Heart right ventricle (tissue), 16 donors: ENCODE data around the gene CCDC197. TPM values are rescaled to one million over a fixed set of nuclear protein-coding genes. Genes with fewer than 3 reads are reported as not detected.

Source experiments
- ATAC-seq, 8 donors: fragments of 200-7000 bp; cut with Tn5 transposase; one replicate each; pipeline ENCODE4 v1.9.1; 2020; ENCODE audit warnings: mild to moderate bottlenecking in 8 of 8, moderate library complexity in 8 of 8, moderate number of reproducible peaks in 1 of 8
- DNase-seq, 2 donors: peaks; one replicate each; pipeline ENCODE4 v3.0.0-alpha.2; 2020
- H3K27ac ChIP-seq, 10 donors: fragments of 200-600 bp; sonication (generic) in 2 of 10; one replicate each; pipeline versions ENCODE4 v1.5.0 to v1.8.0; 2020 to 2022; ENCODE audit warnings: mild to moderate bottlenecking in 3 of 10
- H3K27me3 ChIP-seq, 7 donors: fragments of 200-600 bp; one replicate each; pipeline ENCODE4 v1.8.0; 2021 to 2022; ENCODE audit warnings: mild to moderate bottlenecking in 2 of 7
- H3K36me3 ChIP-seq, 9 donors: fragments of 200-600 bp; sonication (generic) in 1 of 9; one replicate each; pipeline versions ENCODE4 v1.5.0 to v1.8.0; 2020 to 2022; ENCODE audit warnings: mild to moderate bottlenecking in 2 of 9
- H3K4me1 ChIP-seq, 9 donors: fragments of 200-600 bp; sonication (generic) in 1 of 9; one replicate each; pipeline versions ENCODE4 v1.5.0 to v1.8.0; 2020 to 2022; ENCODE audit warnings: mild to moderate bottlenecking in 4 of 9
- H3K4me3 ChIP-seq, 10 donors: fragments of 200-600 bp; sonication (generic) in 2 of 10; one replicate each; pipeline versions ENCODE4 v1.5.0 to v1.8.0; 2020 to 2022; ENCODE audit warnings: mild to moderate bottlenecking in 7 of 10, moderate library complexity in 2 of 10
- H3K9me3 ChIP-seq, 11 donors: fragments of 200-600 bp in 10 of 11; sonication (generic) in 2 of 11; one replicate each; pipeline versions ENCODE4 v1.5.0 to v1.8.0; 2013 to 2022; ENCODE audit warnings: mild to moderate bottlenecking in 2 of 11, control low read depth in 1 of 11, moderate library complexity in 1 of 11
- WGBS, 2 donors: extraction: QIAGEN DNeasy Blood & Tissue Kit; methylation state at CpG; one replicate each; pipeline ENCODE4 v1.1.7; 2013; ENCODE audit warnings: inconsistent platforms in 1 of 2; 5-methylcytosine and 5-hydroxymethylcytosine counted together
- intact Hi-C, 10 donors: fragments of 100-400 bp; cut with DNase I; formaldehyde crosslinking; loops; one replicate each; pipeline versions ENCODE4 v1.11.1 to v1.14.2; 2022
- polyA plus RNA-seq, 2 donors: library from polyadenylated mRNA; stranded (reverse); fragments of 200-250 nt; gene quantifications; one replicate each; pipeline ENCODE4 v1.2.3, GENCODE V29; 2013
- total RNA-seq, 10 donors: library from RNA; stranded (reverse); fragmentation: NEBNext Ultra II Directional in 3 of 10; extraction: Animal tissue kit (Norgen Biotek cat#: 25700) in 3 of 10; gene quantifications; one replicate each; pipeline versions ENCODE4 v1.2.1 to v1.2.4, GENCODE V29; 2021 to 2023
- TF ChIP-seq, protein P1 (sequence below), 9 donors: fragments of 200-600 bp; sonication (generic) in 2 of 9; IDR thresholded peaks; one replicate each; pipeline versions ENCODE4 v1.5.0 to v1.8.0; 2021 to 2022; ENCODE audit warnings: antibody characterized with exemption in 9 of 9, mild to moderate bottlenecking in 5 of 9, moderate library complexity in 1 of 9
- donor health status: Arrhythmogenic right ventricular cardiomyopathy.
- donor health status: ischemic (EF 13 %, LVEDD 7.1; RV severe dilation, severe dysfunction).
- donor health status: healthy with polysubstance abuse.
- donor health status: DM: no; HTN: yes; CAD: no.
- donor health status: DM: no; HTN: no; CAD: no.
- donor health status: ischemic (EF 25% LVEDD 6.9; RV normal size, moderate dysfunction).
- donor health status: ischemic (EF 25% LVEDD 5.7; RV mildly dilated, moderate dysfunction).
- donor health status: healthy.
- donor health status: DM: yes; HTN: yes; CAD: no.
- donor health status: Ischemic cardiomyopathy.
- donor health status: ischemic (EF 35%, LVEDD 5.7; RV mildly dilated, moderate dysfunction).
- donor health status: nonischemic (EF 11% LVEDD 7.7; RV severe dilation, severe dysfunction).
- donor health status: DM: yes; HTN: yes; CAD: no.
- donor health status: PGD.
- donor health status: ischemic (EF 29% LVEDD 5.4; RV normal size, mild dysfunction).
- donor health status: nonischemic (EF 23%, LVEDD 6.1; RV moderate dilation, normal function).

Gene CCDC197
- total and polyA plus RNA-seq, 12 donors, result 0.40 to 1.6 (median 0.86) TPM; not detected in 2

DNA sequence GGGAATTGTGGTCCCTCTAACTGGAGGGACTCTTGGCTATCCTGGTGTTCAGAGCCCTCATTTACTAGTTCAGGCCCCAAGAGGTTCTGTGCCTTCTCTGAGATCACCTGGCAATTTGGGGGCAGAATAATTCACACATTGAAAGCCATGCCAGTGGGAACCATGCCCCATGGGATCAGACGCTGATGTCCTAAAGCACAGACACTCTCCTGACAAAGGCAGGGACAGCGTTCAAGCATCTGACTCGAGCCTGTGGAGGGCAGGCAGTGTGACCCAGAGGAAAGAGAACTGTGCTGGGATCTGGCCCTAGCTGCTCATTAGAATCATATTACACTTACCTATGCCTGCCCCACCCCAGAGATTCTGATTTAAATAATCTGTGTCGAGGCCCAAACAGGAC, 18.4 kb upstream of the CCDC197 start:
- no peaks in the 10 kb centered on the region for H3K36me3 ChIP-seq
- ATAC-seq (no peak), DNase-seq (no peak)
- H3K27me3 ChIP-seq, result no peaks in the 10 kb centered on the region
- peak overlapping the region in 8 of 10 donors; percentile 23 to 91 (median 87) for H3K27ac ChIP-seq
- 35 to 59% methylated on average over 4 of the region's 4 CpGs for WGBS, 2 donors
- TF ChIP-seq, protein P1, sequence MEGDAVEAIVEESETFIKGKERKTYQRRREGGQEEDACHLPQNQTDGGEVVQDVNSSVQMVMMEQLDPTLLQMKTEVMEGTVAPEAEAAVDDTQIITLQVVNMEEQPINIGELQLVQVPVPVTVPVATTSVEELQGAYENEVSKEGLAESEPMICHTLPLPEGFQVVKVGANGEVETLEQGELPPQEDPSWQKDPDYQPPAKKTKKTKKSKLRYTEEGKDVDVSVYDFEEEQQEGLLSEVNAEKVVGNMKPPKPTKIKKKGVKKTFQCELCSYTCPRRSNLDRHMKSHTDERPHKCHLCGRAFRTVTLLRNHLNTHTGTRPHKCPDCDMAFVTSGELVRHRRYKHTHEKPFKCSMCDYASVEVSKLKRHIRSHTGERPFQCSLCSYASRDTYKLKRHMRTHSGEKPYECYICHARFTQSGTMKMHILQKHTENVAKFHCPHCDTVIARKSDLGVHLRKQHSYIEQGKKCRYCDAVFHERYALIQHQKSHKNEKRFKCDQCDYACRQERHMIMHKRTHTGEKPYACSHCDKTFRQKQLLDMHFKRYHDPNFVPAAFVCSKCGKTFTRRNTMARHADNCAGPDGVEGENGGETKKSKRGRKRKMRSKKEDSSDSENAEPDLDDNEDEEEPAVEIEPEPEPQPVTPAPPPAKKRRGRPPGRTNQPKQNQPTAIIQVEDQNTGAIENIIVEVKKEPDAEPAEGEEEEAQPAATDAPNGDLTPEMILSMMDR (IDR thresholded peaks at IDR 0.05), result no peak
- H3K4me3 ChIP-seq, result no peak overlapping the region
- peaks cover 7 to 87% (median 39%) of the 10 kb centered on the region in 9 donors for H3K4me1 ChIP-seq
- intact Hi-C loops, result no loop called here
- no peaks in the 10 kb centered on the region for H3K9me3 ChIP-seq

- 26 to 41% methylated on average over 11 of the region's 11 CpGs for WGBS, 2 donors
- TF ChIP-seq, protein P1 (IDR thresholded peaks at IDR 0.05), result no peak
Observed at GRCh38 chr14:93980456-93981201, 16.5 kb upstream of the CCDC197 start.

DNA sequence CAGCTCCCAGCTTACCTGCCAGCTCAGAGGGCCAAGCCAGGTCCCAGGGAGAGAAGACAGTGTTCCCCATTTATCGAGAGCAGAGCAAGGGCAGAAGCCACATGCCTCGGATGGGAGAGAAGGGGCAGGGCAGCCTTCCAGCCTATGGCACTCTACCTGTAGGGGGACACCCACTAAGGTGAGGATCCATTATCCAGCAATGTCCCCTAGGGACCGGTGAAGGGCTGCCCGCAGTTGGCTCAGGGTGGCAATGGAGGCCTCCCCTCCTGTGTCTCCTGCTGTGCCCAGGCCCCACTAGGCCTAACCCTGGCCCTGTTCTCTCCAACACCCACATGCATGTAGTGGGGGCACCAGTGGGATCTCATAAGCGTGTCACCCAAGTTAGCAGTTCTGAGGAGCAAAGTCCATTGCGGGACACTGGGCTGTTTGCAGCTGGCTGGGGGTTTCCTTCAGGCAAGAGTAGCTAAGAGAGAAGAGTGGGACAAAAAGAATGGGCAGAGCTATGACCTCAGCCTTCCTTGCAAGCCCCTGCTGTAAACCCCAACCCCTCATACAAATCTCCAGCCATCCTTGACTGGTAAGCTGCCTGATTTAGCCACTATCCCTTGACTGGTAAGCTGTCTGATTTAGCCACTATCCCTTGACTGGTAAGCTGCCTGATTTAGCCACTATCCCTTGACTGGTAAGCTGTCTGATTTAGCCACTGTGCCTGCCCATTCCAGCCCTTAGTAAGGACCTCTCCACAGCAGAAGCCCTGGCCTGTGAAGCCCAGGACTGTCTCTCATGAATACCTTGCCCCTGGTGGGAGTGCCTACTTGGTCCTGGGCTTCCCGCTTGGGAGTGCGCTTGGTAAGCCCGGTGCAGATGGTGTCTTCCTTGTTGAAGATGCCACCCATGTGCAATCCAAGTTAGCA, 15.5 kb upstream of the CCDC197 start:
- H3K27ac ChIP-seq, result peak overlapping the region; percentile 77 to 92 (median 86)
- DNase-seq (no peak), ATAC-seq (peak; percentile 1 to 73 (median 50))
- no peak overlapping the region for H3K4me3 ChIP-seq
- intact Hi-C loops, result no loop called here
- H3K36me3 ChIP-seq, result no peaks in the 10 kb centered on the region
- H3K4me1 ChIP-seq, result peaks cover 3 to 89% (median 48%) of the 10 kb centered on the region in 9 donors
- H3K9me3 ChIP-seq, result no peaks in the 10 kb centered on the region
- no peaks in the 10 kb centered on the region for H3K27me3 ChIP-seq
- TF ChIP-seq, protein P1 (IDR thresholded peaks at IDR 0.05), result no peak
- WGBS, 2 donors, result 82 to 83% methylated on average over 9 of the region's 9 CpGs

More at GRCh38 chr14:93980456-93981201, 16.5 kb upstream of the CCDC197 start:
- no peaks in the 10 kb centered on the region for H3K36me3 ChIP-seq
- ATAC-seq (peak; percentile 48 to 81 (median 74)), DNase-seq (peak; percentile 81 to 85)
- H3K4me3 ChIP-seq, result no peak overlapping the region
- no peaks in the 10 kb centered on the region for H3K27me3 ChIP-seq
- peaks cover 7 to 87% (median 48%) of the 10 kb centered on the region in 9 donors for H3K4me1 ChIP-seq
- intact Hi-C loops, result no loop called here
- H3K9me3 ChIP-seq, result no peaks in the 10 kb centered on the region
- peak overlapping the region; percentile 77 to 92 (median 86) for H3K27ac ChIP-seq
